Smooth muscle cell (in vitro differentiated cells): ENCODE measurements around the gene XXYLT1. TPM values are rescaled to one million over a fixed set of nuclear protein-coding genes. Genes with fewer than 3 reads are reported as not detected.

Experiments used
- DNase-seq: peaks from one replicate; lab custom pipeline; 2025; ENCODE audit not compliant: unreplicated experiment; lab: John Stamatoyannopoulos, UW
- H2AFZ ChIP-seq: fragments of 200-600 bp; sonication (generic); 2 replicates; pipeline ENCODE4 v1.6.0; 2016; ENCODE audit warnings: antibody characterized with exemption, low read depth, mild to moderate bottlenecking
- H3F3A ChIP-seq: fragments of 200-600 bp; sonication (generic); 2 replicates; pipeline ENCODE4 v1.6.0; 2017; ENCODE audit warnings: antibody characterized with exemption, low read depth
- H3K27ac ChIP-seq: fragments of 200-600 bp; sonication (generic); 2 replicates; pipeline ENCODE4 v1.5.1; 2016; ENCODE audit warnings: low read depth, mild to moderate bottlenecking
- H3K27me3 ChIP-seq: fragments of 200-600 bp; sonication (generic); 2 replicates; pipeline ENCODE4 v1.6.1; 2016; ENCODE audit warnings: low read depth, mild to moderate bottlenecking
- H3K36me3 ChIP-seq: fragments of 200-600 bp; sonication (generic); 2 replicates; pipeline ENCODE4 v1.5.1; 2016; ENCODE audit warnings: low read depth
- H3K4me1 ChIP-seq: fragments of 200-600 bp; sonication (generic); 2 replicates; pipeline ENCODE4 v1.5.1; 2016; ENCODE audit warnings: low read depth
- H3K4me2 ChIP-seq: fragments of 200-600 bp; sonication (generic); 2 replicates; pipeline ENCODE4 v1.6.0; 2016; ENCODE audit warnings: mild to moderate bottlenecking
- H3K4me3 ChIP-seq: fragments of 200-600 bp; sonication (generic); 2 replicates; pipeline ENCODE4 v1.5.1; 2016; ENCODE audit warnings: mild to moderate bottlenecking
- H3K79me2 ChIP-seq: fragments of 200-600 bp; sonication (generic); 2 replicates; pipeline ENCODE4 v1.6.0; 2016; ENCODE audit warnings: low read depth, mild to moderate bottlenecking
- H3K9ac ChIP-seq: fragments of 200-600 bp; sonication (generic); 2 replicates; pipeline ENCODE4 v1.6.0; 2016; ENCODE audit warnings: low read depth
- H3K9me3 ChIP-seq: fragments of 200-600 bp; sonication (generic); replicated peaks from 2 replicates; pipeline ENCODE4 v1.5.1; 2016; ENCODE audit warnings: low read depth
- H4K20me1 ChIP-seq: fragments of 200-600 bp; sonication (generic); 2 replicates; pipeline ENCODE4 v1.6.0; 2016; ENCODE audit warnings: low read depth
- WGBS: methylation state at CpG from one replicate; pipeline ENCODE4 v1.1.7; 2016; ENCODE audit warnings: low lambda C conversion rate; 5-methylcytosine and 5-hydroxymethylcytosine counted together
- polyA plus RNA-seq: library from polyadenylated mRNA; unstranded; fragments of >200 nt; fragmentation: Nextera tagmentation; extraction: Ambion mirVana; gene quantifications from 2 replicates; pipeline ENCODE4 v1.2.1, GENCODE V29; 2016
- total RNA-seq: library from RNA; depleted of rRNA; stranded (reverse); fragments of >200 nt; gene quantifications from 2 replicates; pipeline ENCODE4 v1.2.3, GENCODE V29; 2014
- TF ChIP-seq, protein P1 (sequence below): fragments of 200-600 bp; sonication (generic); IDR thresholded peaks from 2 replicates; pipeline ENCODE4 v1.5.1; 2017; ENCODE audit warnings: borderline replicate concordance, mild to moderate bottlenecking, antibody characterized with exemption; ENCODE audit not compliant: insufficient read depth, poor library complexity, severe bottlenecking

XXYLT1 gene
- total and polyA plus RNA-seq, 2 experiments from 2014 or later = 22.2 to 35.4 TPM

DNA sequence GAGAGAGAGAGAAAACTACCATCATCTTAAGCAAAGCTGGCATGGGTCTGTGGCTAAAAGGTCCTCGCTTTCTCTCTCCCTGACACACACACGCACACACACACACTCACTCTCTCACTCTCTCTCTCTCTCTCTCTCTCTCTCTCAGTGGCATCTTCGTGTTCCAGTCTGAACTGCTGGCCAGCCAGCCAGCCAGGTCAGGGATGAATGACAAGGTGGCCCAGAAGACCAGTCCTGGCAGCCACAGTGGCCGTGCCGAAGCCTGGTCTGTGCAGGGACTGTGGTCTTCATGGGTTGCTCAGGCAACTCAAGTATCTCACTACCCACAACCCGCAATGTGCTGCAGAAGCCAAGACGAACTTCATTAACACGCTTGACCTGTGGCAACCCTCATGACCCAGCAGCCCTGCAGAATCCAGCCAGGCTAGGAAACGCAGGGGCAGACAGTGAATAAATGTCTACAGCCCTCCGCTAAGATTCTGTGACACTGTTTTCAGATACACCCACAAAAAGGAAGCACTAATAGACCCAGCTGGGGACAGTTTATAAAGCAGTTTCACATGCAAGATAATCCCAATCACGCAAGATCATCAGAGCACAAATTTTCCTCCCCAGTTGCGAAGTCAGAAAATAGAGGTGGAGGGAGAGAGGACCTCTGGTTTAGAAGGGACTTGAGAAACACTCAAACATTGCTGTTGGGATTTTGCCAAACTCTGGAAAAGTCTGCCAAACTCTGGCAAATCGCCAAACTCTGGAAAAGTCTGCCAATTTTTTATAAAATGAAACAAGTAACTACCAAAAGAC lies 66.4 kb downstream of the XXYLT1 start:
- H3K27me3 ChIP-seq = no peaks in the 10 kb centered on the region
- H3K9ac ChIP-seq = peak overlapping the region; percentile 63
- H3K27ac ChIP-seq = peak overlapping the region; percentile 72
- H2AFZ ChIP-seq = no peak overlapping the region
- H3K4me2 ChIP-seq = peak overlapping the region; percentile 34
- TF ChIP-seq, protein P1, sequence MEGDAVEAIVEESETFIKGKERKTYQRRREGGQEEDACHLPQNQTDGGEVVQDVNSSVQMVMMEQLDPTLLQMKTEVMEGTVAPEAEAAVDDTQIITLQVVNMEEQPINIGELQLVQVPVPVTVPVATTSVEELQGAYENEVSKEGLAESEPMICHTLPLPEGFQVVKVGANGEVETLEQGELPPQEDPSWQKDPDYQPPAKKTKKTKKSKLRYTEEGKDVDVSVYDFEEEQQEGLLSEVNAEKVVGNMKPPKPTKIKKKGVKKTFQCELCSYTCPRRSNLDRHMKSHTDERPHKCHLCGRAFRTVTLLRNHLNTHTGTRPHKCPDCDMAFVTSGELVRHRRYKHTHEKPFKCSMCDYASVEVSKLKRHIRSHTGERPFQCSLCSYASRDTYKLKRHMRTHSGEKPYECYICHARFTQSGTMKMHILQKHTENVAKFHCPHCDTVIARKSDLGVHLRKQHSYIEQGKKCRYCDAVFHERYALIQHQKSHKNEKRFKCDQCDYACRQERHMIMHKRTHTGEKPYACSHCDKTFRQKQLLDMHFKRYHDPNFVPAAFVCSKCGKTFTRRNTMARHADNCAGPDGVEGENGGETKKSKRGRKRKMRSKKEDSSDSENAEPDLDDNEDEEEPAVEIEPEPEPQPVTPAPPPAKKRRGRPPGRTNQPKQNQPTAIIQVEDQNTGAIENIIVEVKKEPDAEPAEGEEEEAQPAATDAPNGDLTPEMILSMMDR = no peak
- no peaks in the 10 kb centered on the region for H4K20me1 ChIP-seq
- peaks cover 18% of the 10 kb centered on the region for H3K4me1 ChIP-seq
- peaks cover 6% of the 10 kb centered on the region for H3F3A ChIP-seq
- no peaks in the 10 kb centered on the region for H3K36me3 ChIP-seq
- no peaks in the 10 kb centered on the region for H3K9me3 ChIP-seq
- no peak overlapping the region for H3K4me3 ChIP-seq
- peaks cover 12% of the 10 kb centered on the region for H3K79me2 ChIP-seq
- WGBS = 54% methylated on average over 13 of the region's 13 CpGs
- DNase-seq = no peak

DNA sequence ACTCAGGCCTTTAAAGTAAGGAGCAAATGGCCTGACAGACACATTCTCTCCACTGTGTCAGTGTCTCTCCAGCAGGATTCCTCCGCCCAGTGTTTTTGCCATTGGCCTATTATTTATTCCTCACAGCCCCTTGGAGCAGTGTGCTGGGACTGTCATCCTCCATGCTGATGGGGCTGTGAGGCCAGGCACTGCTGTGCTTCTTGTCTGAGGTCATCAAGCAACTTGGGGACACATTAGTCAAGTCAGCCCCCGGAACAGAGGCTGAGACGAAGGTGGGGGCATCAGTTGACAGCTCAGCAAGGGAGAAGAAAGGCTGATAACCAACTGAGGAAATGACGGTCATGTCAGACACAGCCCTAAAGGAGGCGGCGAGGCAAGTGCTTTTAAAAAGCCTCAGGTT lies 67.4 kb downstream of the XXYLT1 start:
- Histone ChIP-seq H3K9me3 (no peaks in the 10 kb centered on the region), H3K27ac (peak overlapping the region; percentile 72), H3K79me2 (peaks cover 12% of the 10 kb centered on the region), H4K20me1 (no peaks in the 10 kb centered on the region), H2AFZ (no peak overlapping the region), H3K4me3 (no peak overlapping the region), H3K36me3 (no peaks in the 10 kb centered on the region), H3K27me3 (no peaks in the 10 kb centered on the region), H3K4me2 (peak overlapping the region; percentile 24), H3K4me1 (peaks cover 12% of the 10 kb centered on the region), H3K9ac (no peak overlapping the region), H3F3A (peaks cover 6% of the 10 kb centered on the region)
- DNase-seq = no peak
- TF ChIP-seq, protein P1 = no peak
- whole genome bisulfite sequencing = 59% methylated on average over 6 of the region's 6 CpGs

DNA sequence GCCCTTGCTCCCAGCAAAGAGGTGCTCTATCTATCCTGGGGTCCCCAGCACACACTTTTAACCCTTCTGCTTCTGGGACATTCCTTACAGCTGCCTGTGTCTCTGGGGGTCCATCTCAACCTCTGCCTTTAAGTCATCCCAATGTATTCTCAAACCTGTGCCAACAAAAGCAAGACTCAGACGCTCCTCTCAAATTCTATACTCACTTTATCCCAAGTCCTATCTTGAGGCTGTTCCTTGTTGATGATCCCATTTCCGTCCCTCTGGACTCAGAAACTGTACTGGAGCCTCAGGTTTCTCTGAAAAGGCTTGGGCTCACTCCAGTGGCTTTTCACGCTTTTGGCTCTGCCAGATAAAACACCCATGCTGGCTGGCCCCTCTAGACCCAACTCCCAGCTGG lies 69.7 kb downstream of the XXYLT1 start:
- Histone ChIP-seq H4K20me1 (no peaks in the 10 kb centered on the region), H3K27me3 (no peaks in the 10 kb centered on the region), H3K9ac (no peak overlapping the region), H3K9me3 (no peaks in the 10 kb centered on the region), H3K79me2 (peaks cover 12% of the 10 kb centered on the region), H2AFZ (no peak overlapping the region), H3K4me1 (peaks cover 21% of the 10 kb centered on the region), H3F3A (peaks cover 13% of the 10 kb centered on the region), H3K4me3 (no peak overlapping the region), H3K27ac (no peak overlapping the region), H3K4me2 (no peak overlapping the region), H3K36me3 (no peaks in the 10 kb centered on the region)
- no peak for DNase-seq
- 97% methylated on average over 3 of the region's 3 CpGs for WGBS
- TF ChIP-seq, protein P1 = no peak
